Inferior parietal cortex (tissue), 1 donor: Measurements from ENCODE around the gene GNAI1.

Source experiments
- DNase-seq: peaks from one replicate; pipeline ENCODE4 v3.0.0-alpha.2; 2016; ENCODE audit errors: extremely low spot score

Gene GNAI1

GRCh38 chr7:80134536-80135308, at the start of gene GNAI1:
GNAI1 (plus strand) TSS chr7:80134831; CDS start chr7:80135161, 330 bp downstream.
- peak; percentile 54 for DNase-seq

GRCh38 chr7:80087051-80087770, 47.4 kb upstream of the GNAI1 start:
- no peak for DNase-seq

- no peak for DNase-seq
Observed at GRCh38 chr7:80087771-80088170, 46.9 kb upstream of the GNAI1 start.

GRCh38 chr7:80088705-80089104, 45.9 kb upstream of the GNAI1 start:
- no peak for DNase-seq

- no peak for DNase-seq
Observed at GRCh38 chr7:80089366-80089765, 45.3 kb upstream of the GNAI1 start.

- no peak for DNase-seq
Observed at GRCh38 chr7:80093349-80093748, 41.3 kb upstream of the GNAI1 start.

- DNase-seq = peak; percentile 70
Observed at GRCh38 chr7:80095545-80095944, 39.1 kb upstream of the GNAI1 start.

- DNase-seq = no peak
Observed at GRCh38 chr7:80097756-80098155, 36.9 kb upstream of the GNAI1 start.

GRCh38 chr7:80098795-80099194, 35.8 kb upstream of the GNAI1 start:
- DNase-seq = no peak

GRCh38 chr7:80100254-80100653, 34.4 kb upstream of the GNAI1 start:
- no peak for DNase-seq

GRCh38 chr7:80105701-80106408, 28.8 kb upstream of the GNAI1 start:
- DNase-seq = no peak

GRCh38 chr7:80106498-80107113, 28.0 kb upstream of the GNAI1 start:
- DNase-seq = no peak

GRCh38 chr7:80107278-80107677, 27.4 kb upstream of the GNAI1 start:
- DNase-seq = no peak

- DNase-seq = no peak
Observed at GRCh38 chr7:80110376-80110775, 24.3 kb upstream of the GNAI1 start.

- DNase-seq = no peak
Observed at GRCh38 chr7:80114159-80114558, 20.5 kb upstream of the GNAI1 start.

- no peak for DNase-seq
Observed at GRCh38 chr7:80124526-80125264, 9.9 kb upstream of the GNAI1 start.

- peak; percentile 85 for DNase-seq
Observed at GRCh38 chr7:80127412-80128160, 7.0 kb upstream of the GNAI1 start.

- no peak for DNase-seq
Observed at GRCh38 chr7:80128918-80129317, 5.7 kb upstream of the GNAI1 start.

GRCh38 chr7:80129785-80130184, 4.8 kb upstream of the GNAI1 start:
- DNase-seq = no peak

- no peak for DNase-seq
Observed at GRCh38 chr7:80131675-80132435, 2.8 kb upstream of the GNAI1 start.
